ENCODE data around the gene ABCF3. TPM values are rescaled to one million over a fixed set of nuclear protein-coding genes. Genes with fewer than 3 reads are reported as not detected.
"Not testable (repeated sequence)": the region's sequence is repeated elsewhere in the genome, so short reads cannot be mapped to it uniquely, and the experiment has no call there.

The ABCF3 gene
- total RNA-seq, 4 donors from 2014 or later, result 51.1 to 83.4 (median 72.6) TPM

GRCh38 chr3:184145111-184145524 lies 40.9 kb upstream of the ABCF3 start:
- no peak overlapping the region for H3K4me3 ChIP-seq (replicated peaks in 1 of 3)
- TF ChIP-seq POLR2A (IDR thresholded peaks at IDR 0.05) (no peak), CTCF (IDR thresholded peaks at IDR 0.05) (peak in 3 of 6 experiments; percentile 45 to 50 (median 47))
- intact Hi-C loops (cut with DNase I), result loop anchor here (10.0 kb wide), 1 partner anchor 250 kb away; no protein-coding TSS in a partner anchor
- no peaks in the 10 kb centered on the region for H3K27me3 ChIP-seq
- no peak overlapping the region for H3K27ac ChIP-seq
- H3K36me3 ChIP-seq, result peaks cover 53 to 58% of the 10 kb centered on the region in 2 donors
- no peaks in the 10 kb centered on the region for H3K9me3 ChIP-seq
- 48 to 54% methylated on average over 4 of the region's 4 CpGs for whole genome bisulfite sequencing, 2 donors
- peak; percentile 51 to 55 for DNase-seq
- H3K4me1 ChIP-seq, result no peaks in the 10 kb centered on the region

- H3K36me3 ChIP-seq, result peaks cover 46 to 52% of the 10 kb centered on the region in 2 donors
- 92 to 93% methylated on average over 8 of the region's 8 CpGs for WGBS, 2 donors
- no peak overlapping the region for H3K27ac ChIP-seq
- no peaks in the 10 kb centered on the region for H3K9me3 ChIP-seq
- TF ChIP-seq POLR2A (IDR thresholded peaks at IDR 0.05), result no peak
- TF ChIP-seq CTCF (IDR thresholded peaks at IDR 0.05), result no peak
- DNase-seq, result no peak
- no peaks in the 10 kb centered on the region for H3K4me1 ChIP-seq
- intact Hi-C loops (cut with DNase I), result loop anchor here (10.0 kb wide), 1 partner anchor 251 kb away; no protein-coding TSS in a partner anchor
- H3K27me3 ChIP-seq, result no peaks in the 10 kb centered on the region
- no peak overlapping the region for H3K4me3 ChIP-seq (replicated peaks in 1 of 3)
Measured at GRCh38 chr3:184145751-184146270, 40.2 kb upstream of the ABCF3 start.

- no peak for TF ChIP-seq CTCF (IDR thresholded peaks at IDR 0.05)
- no peak for TF ChIP-seq POLR2A (IDR thresholded peaks at IDR 0.05)
- Histone ChIP-seq H3K27ac (no peak overlapping the region), H3K9me3 (no peaks in the 10 kb centered on the region), H3K27me3 (no peaks in the 10 kb centered on the region), H3K4me3 (replicated peaks in 1 of 3) (no peak overlapping the region), H3K4me1 (no peaks in the 10 kb centered on the region), H3K36me3 (peaks cover 25 to 31% of the 10 kb centered on the region in 2 donors)
- DNase-seq, result no peak
- 84 to 90% methylated on average over 3 of the region's 3 CpGs for WGBS, 2 donors
- intact Hi-C loops (cut with DNase I), result loop anchor here (10.0 kb wide), 1 partner anchor 253 kb away; no protein-coding TSS in a partner anchor
Measured at GRCh38 chr3:184148076-184148475, 37.9 kb upstream of the ABCF3 start.

- WGBS, 2 donors, result 89 to 95% methylated on average over 6 of the region's 6 CpGs
- TF ChIP-seq CTCF (IDR thresholded peaks at IDR 0.05), result no peak
- TF ChIP-seq POLR2A (IDR thresholded peaks at IDR 0.05), result no peak
- Histone ChIP-seq H3K4me3 (replicated peaks in 1 of 3) (no peak overlapping the region), H3K27me3 (no peaks in the 10 kb centered on the region), H3K9me3 (no peaks in the 10 kb centered on the region), H3K4me1 (no peaks in the 10 kb centered on the region), H3K27ac (no peak overlapping the region), H3K36me3 (peaks cover 15 to 20% of the 10 kb centered on the region in 2 donors)
- intact Hi-C loops (cut with DNase I), result loop anchor here (10.0 kb wide), 1 partner anchor 254 kb away; no protein-coding TSS in a partner anchor
- no peak for DNase-seq
Measured at GRCh38 chr3:184149123-184149522, 36.9 kb upstream of the ABCF3 start.

GRCh38 chr3:184149770-184150169 lies 36.2 kb upstream of the ABCF3 start:
- intact Hi-C loops (cut with DNase I), result loop anchor here (10.0 kb wide), 2 partner anchors 135 to 255 kb away; partner anchors contain the start of gene ABCC5
- not testable (repeated sequence) for H3K27me3 ChIP-seq; H3K4me1 ChIP-seq; H3K27ac ChIP-seq; H3K9me3 ChIP-seq; DNase-seq; H3K4me3 ChIP-seq (replicated peaks in 1 of 3)
- WGBS, 2 donors, result 74 to 75% methylated on average over 6 of the region's 6 CpGs
- H3K36me3 ChIP-seq, result peaks cover 8 to 14% of the 10 kb centered on the region in 2 donors
